ENCODE data around the gene CLDN14.

DNA sequence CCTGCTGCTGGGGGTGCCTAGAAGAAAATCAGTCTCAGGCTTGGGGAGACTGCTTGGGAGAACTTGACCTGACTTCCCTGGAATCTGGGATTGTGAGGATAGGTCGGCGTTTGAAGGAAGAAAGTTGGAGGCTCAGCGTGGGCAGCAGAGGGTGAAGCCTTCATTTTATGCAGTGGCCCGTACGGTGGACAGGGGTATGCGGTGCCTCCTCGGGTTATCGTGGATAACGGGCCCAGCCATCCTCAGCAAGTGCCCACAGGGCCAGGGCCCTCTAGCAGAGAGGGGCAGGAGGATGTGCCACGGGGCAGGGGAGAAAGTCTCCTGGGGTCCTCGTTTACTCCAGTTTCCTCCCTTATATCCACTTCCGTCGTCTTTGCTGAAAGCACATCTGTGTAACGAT is 60.7 kb downstream of the CLDN14 start:
- TF ChIP-seq, protein P1, sequence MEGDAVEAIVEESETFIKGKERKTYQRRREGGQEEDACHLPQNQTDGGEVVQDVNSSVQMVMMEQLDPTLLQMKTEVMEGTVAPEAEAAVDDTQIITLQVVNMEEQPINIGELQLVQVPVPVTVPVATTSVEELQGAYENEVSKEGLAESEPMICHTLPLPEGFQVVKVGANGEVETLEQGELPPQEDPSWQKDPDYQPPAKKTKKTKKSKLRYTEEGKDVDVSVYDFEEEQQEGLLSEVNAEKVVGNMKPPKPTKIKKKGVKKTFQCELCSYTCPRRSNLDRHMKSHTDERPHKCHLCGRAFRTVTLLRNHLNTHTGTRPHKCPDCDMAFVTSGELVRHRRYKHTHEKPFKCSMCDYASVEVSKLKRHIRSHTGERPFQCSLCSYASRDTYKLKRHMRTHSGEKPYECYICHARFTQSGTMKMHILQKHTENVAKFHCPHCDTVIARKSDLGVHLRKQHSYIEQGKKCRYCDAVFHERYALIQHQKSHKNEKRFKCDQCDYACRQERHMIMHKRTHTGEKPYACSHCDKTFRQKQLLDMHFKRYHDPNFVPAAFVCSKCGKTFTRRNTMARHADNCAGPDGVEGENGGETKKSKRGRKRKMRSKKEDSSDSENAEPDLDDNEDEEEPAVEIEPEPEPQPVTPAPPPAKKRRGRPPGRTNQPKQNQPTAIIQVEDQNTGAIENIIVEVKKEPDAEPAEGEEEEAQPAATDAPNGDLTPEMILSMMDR (IDR thresholded peaks at IDR 0.05; ENCODE audit: low read length): no peak
- no peak for TF ChIP-seq EZH2 (IDR thresholded peaks at IDR 0.05; ENCODE audit: borderline replicate concordance, low read length)

Measured in OCI-LY1 (cell line).